Spinal cord (tissue), 10 donors: ENCODE data around the gene BCAS1. TPM values are rescaled to one million over a fixed set of nuclear protein-coding genes. Genes with fewer than 3 reads are reported as not detected.

ENCODE experiments used
- DNase-seq, 6 donors: peaks; one replicate each; pipeline versions ENCODE4 v3.0.0 to v3.0.0-alpha.2; 2013 to 2015; ENCODE audit warnings: low spot score in 6 of 6, low read depth in 4 of 6
- H3K27ac ChIP-seq: one replicate; pipeline ENCODE4 v1.5.1; 2013; ENCODE audit warnings: low read depth, low read length, control low read depth
- H3K27me3 ChIP-seq: one replicate; pipeline ENCODE4 v1.6.1; 2013; ENCODE audit warnings: low read length; ENCODE audit not compliant: control insufficient read depth, insufficient read depth
- H3K36me3 ChIP-seq: one replicate; pipeline ENCODE4 v1.6.1; 2013; ENCODE audit warnings: low read length; ENCODE audit not compliant: control insufficient read depth, insufficient read depth
- H3K4me1 ChIP-seq: one replicate; pipeline ENCODE4 v1.6.1; 2013; ENCODE audit warnings: low read length; ENCODE audit not compliant: control insufficient read depth, insufficient read depth
- H3K4me3 ChIP-seq: one replicate; pipeline ENCODE4 v1.5.1; 2013; ENCODE audit warnings: low read depth, low read length, control low read depth
- H3K9me3 ChIP-seq: one replicate; pipeline ENCODE4 v1.6.1; 2013; ENCODE audit warnings: low read length; ENCODE audit not compliant: control insufficient read depth, insufficient read depth
- WGBS: methylation state at CpG from one replicate; pipeline ENCODE4 v1.1.5; 2013; ENCODE audit warnings: missing lambda C conversion rate; ENCODE audit not compliant: insufficient coverage; 5-methylcytosine and 5-hydroxymethylcytosine counted together
- polyA plus RNA-seq, 2 donors: library from polyadenylated mRNA; unstranded; fragments of 120-200 nt; gene quantifications; one replicate each; pipeline ENCODE4 v1.2.1, GENCODE V29; 2013; ENCODE audit not compliant: insufficient read length in 2 of 2
- total RNA-seq, 2 donors: library from RNA; depleted of rRNA in 1 of 2; stranded (reverse); fragments of 120-200 nt in 1 of 2; fragments of >200 nt in 1 of 2; gene quantifications; one replicate each; pipeline versions ENCODE4 v1.2.3 to v1.2.4, GENCODE V29; 2013 to 2014
- donor health status: healthy.

BCAS1 gene
- total and polyA plus RNA-seq, 4 donors = 93.3 to 402 (median 189) TPM

- Histone ChIP-seq H3K36me3 (no peaks in the 10 kb centered on the region), H3K27ac (no peak overlapping the region), H3K9me3 (peaks cover 2% of the 10 kb centered on the region), H3K4me3 (peak overlapping the region; percentile 26), H3K4me1 (peaks cover 15% of the 10 kb centered on the region), H3K27me3 (no peaks in the 10 kb centered on the region)
- WGBS = 61% methylated on average over 22 of the region's 22 CpGs
- DNase-seq = peak in 3 of 6 donors; percentile 33 to 78 (median 60)
Observed at GRCh38 chr20:54028276-54029011, 42.0 kb downstream of the BCAS1 start.

GRCh38 chr20:54027704-54028103 is 42.7 kb downstream of the BCAS1 start:
- WGBS = 60% methylated on average over 3 of the region's 4 CpGs
- no peak for DNase-seq
- H3K4me3 ChIP-seq = peak overlapping the region; percentile 26
- peak overlapping the region; percentile 6 for H3K27ac ChIP-seq
- no peaks in the 10 kb centered on the region for H3K36me3 ChIP-seq
- peaks cover 2% of the 10 kb centered on the region for H3K9me3 ChIP-seq
- H3K27me3 ChIP-seq = no peaks in the 10 kb centered on the region
- H3K4me1 ChIP-seq = peaks cover 15% of the 10 kb centered on the region

- WGBS = 74% methylated on average over 4 of the region's 8 CpGs
- no peaks in the 10 kb centered on the region for H3K36me3 ChIP-seq
- H3K4me1 ChIP-seq = peaks cover 15% of the 10 kb centered on the region
- DNase-seq = no peak
- no peaks in the 10 kb centered on the region for H3K27me3 ChIP-seq
- peak overlapping the region; percentile 58 for H3K27ac ChIP-seq
- peak overlapping the region; percentile 4 for H3K4me3 ChIP-seq
- H3K9me3 ChIP-seq = no peaks in the 10 kb centered on the region
Observed at GRCh38 chr20:54026295-54027064, 43.9 kb downstream of the BCAS1 start.

- H3K4me3 ChIP-seq = no peak overlapping the region
Observed at GRCh38 chr20:54025251-54025771, 45.1 kb downstream of the BCAS1 start.

GRCh38 chr20:54023406-54023805 is 47.0 kb downstream of the BCAS1 start:
- DNase-seq = no peak
- no peak overlapping the region for H3K27ac ChIP-seq
- no peaks in the 10 kb centered on the region for H3K27me3 ChIP-seq
- H3K9me3 ChIP-seq = no peaks in the 10 kb centered on the region
- peaks cover 9% of the 10 kb centered on the region for H3K4me1 ChIP-seq
- 91% methylated on average over 3 of the region's 3 CpGs for WGBS
- H3K36me3 ChIP-seq = no peaks in the 10 kb centered on the region
- H3K4me3 ChIP-seq = no peak overlapping the region

More at GRCh38 chr20:54025251-54025771, 45.1 kb downstream of the BCAS1 start:
- DNase-seq = peak in 3 of 6 donors; percentile 31 to 84 (median 68)
- peak overlapping the region; percentile 58 for H3K27ac ChIP-seq
- no peaks in the 10 kb centered on the region for H3K27me3 ChIP-seq
- H3K9me3 ChIP-seq = no peaks in the 10 kb centered on the region
- WGBS = 14% methylated on average over 1 of the region's 3 CpGs
- peaks cover 15% of the 10 kb centered on the region for H3K4me1 ChIP-seq
- H3K36me3 ChIP-seq = no peaks in the 10 kb centered on the region

- WGBS = 75% methylated on average over 2 of the region's 7 CpGs
- DNase-seq = no peak
Observed at GRCh38 chr20:54021446-54022235, 48.8 kb downstream of the BCAS1 start.

GRCh38 chr20:54020868-54021267 is 49.5 kb downstream of the BCAS1 start:
- DNase-seq = no peak
- H3K9me3 ChIP-seq = no peaks in the 10 kb centered on the region
- no CpG with 5 or more reads among the region's 3 CpGs for WGBS
- no peaks in the 10 kb centered on the region for H3K27me3 ChIP-seq
- H3K4me3 ChIP-seq = no peak overlapping the region
- no peaks in the 10 kb centered on the region for H3K36me3 ChIP-seq
- H3K4me1 ChIP-seq = no peaks in the 10 kb centered on the region
- no peak overlapping the region for H3K27ac ChIP-seq

More at GRCh38 chr20:54021446-54022235, 48.8 kb downstream of the BCAS1 start:
- no peak overlapping the region for H3K27ac ChIP-seq
- no peak overlapping the region for H3K4me3 ChIP-seq
- no peaks in the 10 kb centered on the region for H3K27me3 ChIP-seq
- no peaks in the 10 kb centered on the region for H3K36me3 ChIP-seq
- peaks cover 2% of the 10 kb centered on the region for H3K4me1 ChIP-seq
- H3K9me3 ChIP-seq = no peaks in the 10 kb centered on the region

- no peaks in the 10 kb centered on the region for H3K27me3 ChIP-seq
- H3K27ac ChIP-seq = no peak overlapping the region
- no peaks in the 10 kb centered on the region for H3K9me3 ChIP-seq
- no peak overlapping the region for H3K4me3 ChIP-seq
- no peaks in the 10 kb centered on the region for H3K36me3 ChIP-seq
- no peak for DNase-seq
- H3K4me1 ChIP-seq = no peaks in the 10 kb centered on the region
- WGBS = 94% methylated on average over 3 of the region's 7 CpGs
Observed at GRCh38 chr20:54020348-54020747, 50.0 kb downstream of the BCAS1 start.

GRCh38 chr20:54019585-54019984 is 50.8 kb downstream of the BCAS1 start:
- Histone ChIP-seq H3K9me3 (no peaks in the 10 kb centered on the region), H3K36me3 (no peaks in the 10 kb centered on the region), H3K4me3 (no peak overlapping the region), H3K27ac (no peak overlapping the region), H3K27me3 (no peaks in the 10 kb centered on the region), H3K4me1 (no peaks in the 10 kb centered on the region)
- no peak for DNase-seq
- 96% methylated on average over 3 of the region's 6 CpGs for WGBS
